Endothelial cell of umbilical vein (primary cell): Measurements from ENCODE around the gene TRIM24. TPM values are rescaled to one million over a fixed set of nuclear protein-coding genes. Genes with fewer than 3 reads are reported as not detected.

ENCODE experiments used
- BruUV-seq: library from RNA; stranded (reverse); fragments of 400-500 nt; replicated peaks from 2 replicates; lab custom pipeline; 2021; lab: Mats Ljungman, UMichigan
- CTCF ChIA-PET: fragments of 300-600, 350-600 bp; sonication (Branson Sonifier 250); formaldehyde crosslinking; loops from one replicate; lab custom pipeline; 2021; ENCODE audit warnings: antibody characterized with exemption, inconsistent platforms; lab: Charles Lee
- POLR2A ChIA-PET: fragments of 300-600, 350-600 bp; sonication (Branson Sonifier 250); formaldehyde crosslinking; loops from one replicate; lab custom pipeline; 2021; ENCODE audit warnings: antibody characterized with exemption, inconsistent platforms; lab: Charles Lee
- DNase-seq: peaks from one replicate; pipeline ENCODE4 v3.0.0-alpha.2; 2011; ENCODE audit warnings: low read depth, low spot score
- FAIRE-seq: peaks from 2 replicates; lab custom pipeline; 2011; peaks lifted over from hg19 to GRCh38; lab: Jason Lieb, UNC
- H2AFZ ChIP-seq: 2 replicates; pipeline ENCODE4 v1.6.0; 2012; ENCODE audit warnings: low read depth, low read length, control low read depth, inconsistent platforms
- H3K27ac ChIP-seq: 2 replicates; pipeline ENCODE4 v1.5.1; 2011; ENCODE audit warnings: low read depth, mild to moderate bottlenecking, control low read depth, low read length, moderate library complexity; ENCODE audit not compliant: insufficient read depth
- H3K27me3 ChIP-seq, 2 experiments: 2 replicates each; pipeline versions ENCODE4 v1.6.0 to v1.6.1; 2011; ENCODE audit warnings: low read length in 2 of 2, mixed read lengths in 1 of 2; ENCODE audit not compliant: control insufficient read depth in 2 of 2, insufficient read depth in 2 of 2
- H3K36me3 ChIP-seq, 2 experiments: 2 replicates in 1 of 2; 3 replicates in 1 of 2; pipeline ENCODE4 v1.5.1; 2011; ENCODE audit warnings: low read length in 2 of 2, mild to moderate bottlenecking in 1 of 2, moderate library complexity in 1 of 2; ENCODE audit not compliant: control insufficient read depth in 2 of 2, insufficient read depth in 2 of 2; ENCODE audit errors: extremely low read depth in 1 of 2
- H3K4me1 ChIP-seq: 3 replicates; pipeline ENCODE4 v1.5.1; 2011; ENCODE audit warnings: mild to moderate bottlenecking, low read length; ENCODE audit not compliant: control insufficient read depth, insufficient read depth; ENCODE audit errors: extremely low read depth
- H3K4me2 ChIP-seq: 2 replicates; pipeline ENCODE4 v1.6.1; 2011; ENCODE audit warnings: low read length, control low read depth, mixed read lengths; ENCODE audit not compliant: insufficient read depth
- H3K4me3 ChIP-seq, 3 experiments: fragments of 200-600 bp in 1 of 3; sonication (generic), shearing (Covaris generic) in 1 of 3; replicated peaks in 1 of 3; 2 replicates each; pipeline ENCODE4 v1.5.1; 2011 to 2016; ENCODE audit warnings: control low read depth in 3 of 3, low read length in 3 of 3, mild to moderate bottlenecking in 2 of 3, inconsistent platforms in 1 of 3, low read depth in 1 of 3, moderate library complexity in 1 of 3; ENCODE audit not compliant: insufficient read depth in 1 of 3
- H3K79me2 ChIP-seq: 2 replicates; pipeline ENCODE4 v1.6.0; 2012; ENCODE audit warnings: low read length, inconsistent platforms; ENCODE audit not compliant: control insufficient read depth, insufficient read depth
- H3K9ac ChIP-seq: replicated peaks from 2 replicates; pipeline ENCODE3; 2011; ENCODE audit warnings: low read length, control low read depth; ENCODE audit not compliant: insufficient read depth; ENCODE audit errors: extremely low read depth
- H3K9me1 ChIP-seq: replicated peaks from 3 replicates; pipeline ENCODE4 v1.6.0; 2011; ENCODE audit warnings: mild to moderate bottlenecking, low read length; ENCODE audit not compliant: control insufficient read depth, insufficient read depth; ENCODE audit errors: extremely low read depth
- H3K9me3 ChIP-seq: replicated peaks from 2 replicates; pipeline ENCODE4 v1.5.1; 2012; ENCODE audit warnings: low read length, inconsistent platforms; ENCODE audit not compliant: control insufficient read depth, insufficient read depth
- H4K20me1 ChIP-seq: replicated peaks from 2 replicates; pipeline ENCODE3; 2011; ENCODE audit warnings: mild to moderate bottlenecking, low read length; ENCODE audit not compliant: control insufficient read depth, insufficient read depth; ENCODE audit errors: extremely low read depth
- CTCF ChIP-seq, 2 donors: IDR thresholded peaks; 1 replicate in 1 of 2; 2 replicates in 1 of 2; pipeline ENCODE4 v1.5.1; 2011; ENCODE audit warnings: low read length in 2 of 2, mild to moderate bottlenecking in 2 of 2, moderate library complexity in 2 of 2, control low read depth in 1 of 2, inconsistent platforms in 1 of 2, low read depth in 1 of 2; ENCODE audit not compliant: insufficient read depth in 1 of 2; ENCODE audit errors: extremely low read depth in 1 of 2
- EZH2 ChIP-seq: IDR thresholded peaks from 2 replicates; pipeline ENCODE4 v1.6.1; 2012; ENCODE audit warnings: borderline replicate concordance, low read depth, mild to moderate bottlenecking, moderate library complexity, low read length, inconsistent platforms; ENCODE audit not compliant: severe bottlenecking
- FOS ChIP-seq: IDR thresholded peaks from 2 replicates; pipeline ENCODE4 v1.6.1; 2011; ENCODE audit warnings: mild to moderate bottlenecking, low read length, moderate library complexity, borderline replicate concordance; ENCODE audit not compliant: insufficient read depth
- GATA2 ChIP-seq: IDR thresholded peaks from 2 replicates; pipeline ENCODE4 v1.7.0; 2011; ENCODE audit warnings: low read depth, mild to moderate bottlenecking, moderate library complexity, mixed read lengths, low read length; ENCODE audit not compliant: insufficient read length, insufficient read depth
- JUN ChIP-seq: IDR thresholded peaks from 2 replicates; pipeline ENCODE4 v1.6.1; 2011; ENCODE audit warnings: borderline replicate concordance, low read depth; ENCODE audit not compliant: insufficient read length, insufficient read depth
- MAX ChIP-seq: IDR thresholded peaks from 2 replicates; pipeline ENCODE4 v1.6.1; 2011; ENCODE audit not compliant: insufficient read depth, insufficient read length
- MYC ChIP-seq: IDR thresholded peaks from one replicate; pipeline ENCODE4 v1.6.1; 2011; ENCODE audit warnings: mild to moderate bottlenecking, low read depth, low read length
- POLR2A ChIP-seq: IDR thresholded peaks from 2 replicates; pipeline ENCODE4 v1.6.1; 2012; ENCODE audit warnings: low read depth, mild to moderate bottlenecking, control low read depth, low read length
- POLR2AphosphoS5 ChIP-seq: IDR thresholded peaks from 2 replicates; pipeline ENCODE4 v1.6.1; 2012; ENCODE audit warnings: low read depth, mild to moderate bottlenecking, control low read depth, low read length, moderate library complexity; ENCODE audit not compliant: insufficient read depth
- dilution Hi-C: fragments of 300-500 bp; cut with MboI; formaldehyde crosslinking; loops from one replicate; pipeline ENCODE4 v1.15.0; 2019; ENCODE audit warnings: low sequenced_read_pairs; ENCODE audit not compliant: extremely low pct_ligation_motif_present
- intact Hi-C: fragments of 100-400 bp; cut with micrococcal nuclease; formaldehyde crosslinking; loops from one replicate; pipeline ENCODE4 v1.10.0; 2022
- polyA plus RNA-seq, 4 experiments: library from polyadenylated mRNA; depleted of rRNA in 3 of 4; stranded (reverse) in 3 of 4; unstranded in 1 of 4; fragments of >200 nt; gene quantifications; 2 replicates each; pipeline versions ENCODE4 v1.2.1 to v1.2.3, GENCODE V29; 2011 to 2012; ENCODE audit warnings: missing spikeins in 1 of 4
- total RNA-seq: library from RNA; stranded (reverse); gene quantifications from 2 replicates; pipeline ENCODE4 v1.2.3, GENCODE V29; 2021

Gene TRIM24
- total and polyA plus RNA-seq, 2 donors (not counting 3 experiments of a cell fraction or from before 2014, with no cell fraction given), result 9.1 to 26.1 TPM

- CTCF ChIA-PET, result no interaction called here
- Histone ChIP-seq H4K20me1 (peaks cover 2% of the 10 kb centered on the region), H3K79me2 (peaks cover 69% of the 10 kb centered on the region), H3K9me1 (no peaks in the 10 kb centered on the region), H2AFZ (no peak overlapping the region), H3K27me3 (no peaks in the 10 kb centered on the region), H3K4me3 (no peak overlapping the region), H3K9ac (no peak overlapping the region), H3K27ac (no peak overlapping the region), H3K36me3 (no peaks in the 10 kb centered on the region), H3K9me3 (no peaks in the 10 kb centered on the region), H3K4me1 (no peaks in the 10 kb centered on the region), H3K4me2 (no peak overlapping the region)
- no peak for DNase-seq
- TF ChIP-seq POLR2A (no peak), MYC (no peak), POLR2AphosphoS5 (no peak), EZH2 (no peak), CTCF (IDR thresholded peaks at IDR 0.05; ENCODE audit: extremely low read depth in 1 of 2, insufficient read depth in 1 of 2, low read depth in 1 of 2, low read length in 2 of 2) (no peak), FOS (no peak), MAX (no peak), JUN (no peak), GATA2 (no peak)
- POLR2A ChIA-PET, result no interaction called here
- no TSS peak for BruUV-seq
- FAIRE-seq, result peak; percentile 8
- intact Hi-C loops (no loop called here), dilution Hi-C loops (no loop called here)
Observed at GRCh38 chr7:138495485-138495884, 35.4 kb downstream of the TRIM24 start.
